ENCODE data around the gene NYNRIN. TPM values are rescaled to one million over a fixed set of nuclear protein-coding genes. Genes with fewer than 3 reads are reported as not detected.

Gene NYNRIN
- polyA plus RNA-seq, 3 donors: 0.18 to 0.84 (median 0.40) TPM

GRCh38 chr14:24435192-24435810, 36.5 kb downstream of the NYNRIN start:
- Mint-ChIP-seq H3K27me3 (ENCODE audit: low read depth in 3 of 3) (peaks cover 0 to 1% (median 0%) of the 10 kb centered on the region in 3 donors), H3K4me3 (no peak overlapping the region), H3K27ac (peak overlapping the region in 3 of 7 donors; percentile 23 to 38 (median 32)), H3K4me1 (peaks cover 56% of the 10 kb centered on the region), H3K9me3 (no peaks in the 10 kb centered on the region), H3K36me3 (peaks cover 70 to 88% of the 10 kb centered on the region in 2 donors)
- Histone ChIP-seq H3K4me3 (replicated peaks in 1 of 3; ENCODE audit: low read depth in 2 of 3, low read length in 3 of 3) (no peak overlapping the region), H3K27me3 (ENCODE audit: control insufficient read depth in 2 of 2, insufficient read depth in 2 of 2, low read length in 2 of 2) (no peaks in the 10 kb centered on the region), H3K27ac (ENCODE audit: low read depth in 1 of 2, low read length in 2 of 2) (no peak overlapping the region), H3K4me2 (replicated peaks; ENCODE audit: extremely low read depth, low read length, poor library complexity, severe bottlenecking) (no peak overlapping the region), H3K9ac (ENCODE audit: insufficient read depth, low read length, poor library complexity, severe bottlenecking) (no peak overlapping the region), H3K9me3 (replicated peaks in 1 of 2; ENCODE audit: control insufficient read depth in 1 of 2, insufficient read depth in 1 of 2, low read length in 2 of 2) (no peaks in the 10 kb centered on the region), H3K36me3 (replicated peaks in 1 of 2; ENCODE audit: control insufficient read depth in 1 of 2, insufficient read depth in 2 of 2, low read length in 2 of 2) (peaks cover 68 to 80% of the 10 kb centered on the region in 2 donors), H4K20me1 (ENCODE audit: insufficient read depth, low read length) (peaks cover 72% of the 10 kb centered on the region), H2AFZ (ENCODE audit: insufficient read depth, low read depth, low read length, poor library complexity, severe bottlenecking) (no peak overlapping the region), H3K79me2 (ENCODE audit: insufficient read depth, low read length) (peaks cover 51% of the 10 kb centered on the region), H3K4me1 (ENCODE audit: control insufficient read depth in 1 of 2, insufficient read depth in 2 of 2, low read length in 2 of 2) (peaks cover 52 to 64% of the 10 kb centered on the region in 2 donors)
- 100% methylated on average over 2 of the region's 2 CpGs for WGBS (ENCODE audit: insufficient coverage)
- intact Hi-C loops (cut with micrococcal nuclease): loop anchor here in 1 of 2 donors (2.0 to 10.0 kb wide), 2 partner anchors 98 to 190 kb away; partner anchors contain the start of gene TINF2
- no peak for DNase-seq
- TF ChIP-seq, protein P1, sequence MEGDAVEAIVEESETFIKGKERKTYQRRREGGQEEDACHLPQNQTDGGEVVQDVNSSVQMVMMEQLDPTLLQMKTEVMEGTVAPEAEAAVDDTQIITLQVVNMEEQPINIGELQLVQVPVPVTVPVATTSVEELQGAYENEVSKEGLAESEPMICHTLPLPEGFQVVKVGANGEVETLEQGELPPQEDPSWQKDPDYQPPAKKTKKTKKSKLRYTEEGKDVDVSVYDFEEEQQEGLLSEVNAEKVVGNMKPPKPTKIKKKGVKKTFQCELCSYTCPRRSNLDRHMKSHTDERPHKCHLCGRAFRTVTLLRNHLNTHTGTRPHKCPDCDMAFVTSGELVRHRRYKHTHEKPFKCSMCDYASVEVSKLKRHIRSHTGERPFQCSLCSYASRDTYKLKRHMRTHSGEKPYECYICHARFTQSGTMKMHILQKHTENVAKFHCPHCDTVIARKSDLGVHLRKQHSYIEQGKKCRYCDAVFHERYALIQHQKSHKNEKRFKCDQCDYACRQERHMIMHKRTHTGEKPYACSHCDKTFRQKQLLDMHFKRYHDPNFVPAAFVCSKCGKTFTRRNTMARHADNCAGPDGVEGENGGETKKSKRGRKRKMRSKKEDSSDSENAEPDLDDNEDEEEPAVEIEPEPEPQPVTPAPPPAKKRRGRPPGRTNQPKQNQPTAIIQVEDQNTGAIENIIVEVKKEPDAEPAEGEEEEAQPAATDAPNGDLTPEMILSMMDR (IDR thresholded peaks at IDR 0.05): no peak

DNA sequence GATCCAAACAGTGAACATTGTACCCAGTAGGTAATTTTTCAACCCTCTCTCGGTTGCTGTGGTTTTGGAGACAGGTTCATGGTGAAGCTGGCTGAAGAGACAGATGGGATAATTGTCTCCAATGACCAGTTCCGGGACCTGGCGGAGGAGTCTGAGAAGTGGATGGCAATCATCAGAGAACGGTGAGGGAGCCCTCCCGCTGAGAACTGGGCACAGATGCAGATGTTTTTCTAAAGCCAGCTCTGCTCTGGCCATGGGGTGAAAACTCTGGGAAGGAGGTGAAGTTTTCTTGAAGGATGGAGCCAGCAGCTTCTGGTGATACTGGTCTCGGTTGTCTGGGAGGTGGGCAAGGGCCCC, 37.2 kb downstream of the NYNRIN start:
- Histone ChIP-seq H3K36me3 (replicated peaks in 1 of 2; ENCODE audit: control insufficient read depth in 1 of 2, insufficient read depth in 2 of 2, low read length in 2 of 2) (peaks cover 68 to 87% of the 10 kb centered on the region in 2 donors), H4K20me1 (ENCODE audit: insufficient read depth, low read length) (peaks cover 72% of the 10 kb centered on the region), H3K9ac (ENCODE audit: insufficient read depth, low read length, poor library complexity, severe bottlenecking) (no peak overlapping the region), H3K27me3 (ENCODE audit: control insufficient read depth in 2 of 2, insufficient read depth in 2 of 2, low read length in 2 of 2) (no peaks in the 10 kb centered on the region), H3K4me2 (replicated peaks; ENCODE audit: extremely low read depth, low read length, poor library complexity, severe bottlenecking) (no peak overlapping the region), H2AFZ (ENCODE audit: insufficient read depth, low read depth, low read length, poor library complexity, severe bottlenecking) (no peak overlapping the region), H3K4me1 (ENCODE audit: control insufficient read depth in 1 of 2, insufficient read depth in 2 of 2, low read length in 2 of 2) (peaks cover 49 to 64% of the 10 kb centered on the region in 2 donors), H3K9me3 (replicated peaks in 1 of 2; ENCODE audit: control insufficient read depth in 1 of 2, insufficient read depth in 1 of 2, low read length in 2 of 2) (no peaks in the 10 kb centered on the region), H3K27ac (ENCODE audit: low read depth in 1 of 2, low read length in 2 of 2) (peak overlapping the region; percentile 18 to 76), H3K4me3 (replicated peaks in 1 of 3; ENCODE audit: low read depth in 2 of 3, low read length in 3 of 3) (no peak overlapping the region), H3K79me2 (ENCODE audit: insufficient read depth, low read length) (peaks cover 51% of the 10 kb centered on the region)
- H3K9me3 Mint-ChIP-seq: no peaks in the 10 kb centered on the region
- H3K4me1 Mint-ChIP-seq: peaks cover 58% of the 10 kb centered on the region
- peaks cover 0 to 1% (median 0%) of the 10 kb centered on the region in 3 donors for H3K27me3 Mint-ChIP-seq (ENCODE audit: low read depth in 3 of 3)
- no peak overlapping the region for H3K4me3 Mint-ChIP-seq
- H3K27ac Mint-ChIP-seq: peak overlapping the region in 4 of 7 donors; percentile 66 to 80 (median 74)
- intact Hi-C loops (cut with micrococcal nuclease): loop anchor here in 1 of 2 donors (2.0 to 10.0 kb wide), 2 partner anchors 99 to 191 kb away; partner anchors contain the start of gene TINF2
- H3K36me3 Mint-ChIP-seq: peaks cover 75 to 94% of the 10 kb centered on the region in 2 donors
- DNase-seq: no peak
- TF ChIP-seq, protein P1 (IDR thresholded peaks at IDR 0.05): no peak
- 65% methylated on average over 5 of the region's 6 CpGs for WGBS (ENCODE audit: insufficient coverage)

Data from CD14-positive monocyte (primary cell).